ENCODE measurements around the gene PPIL6.

DNA sequence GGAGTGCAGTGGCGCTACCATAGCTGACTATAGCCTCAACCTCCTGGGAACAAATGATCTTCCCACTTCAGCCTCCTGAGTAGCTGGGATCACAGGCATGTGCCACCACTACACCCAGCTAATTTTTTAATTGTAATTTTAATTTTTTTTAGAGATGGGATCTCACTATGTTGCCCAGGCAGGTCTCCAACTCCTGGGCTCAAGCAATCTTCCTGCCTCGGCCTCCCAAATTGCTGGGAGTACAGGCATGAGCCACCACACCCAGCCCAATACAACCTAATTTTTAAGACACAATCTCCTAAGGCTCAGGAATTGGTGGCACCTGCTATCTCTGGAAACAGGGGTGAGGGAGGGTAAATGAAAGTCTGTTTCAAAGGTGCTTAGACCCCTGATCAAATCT lies 36.8 kb upstream of the PPIL6 start:
- TF ChIP-seq, protein P1, sequence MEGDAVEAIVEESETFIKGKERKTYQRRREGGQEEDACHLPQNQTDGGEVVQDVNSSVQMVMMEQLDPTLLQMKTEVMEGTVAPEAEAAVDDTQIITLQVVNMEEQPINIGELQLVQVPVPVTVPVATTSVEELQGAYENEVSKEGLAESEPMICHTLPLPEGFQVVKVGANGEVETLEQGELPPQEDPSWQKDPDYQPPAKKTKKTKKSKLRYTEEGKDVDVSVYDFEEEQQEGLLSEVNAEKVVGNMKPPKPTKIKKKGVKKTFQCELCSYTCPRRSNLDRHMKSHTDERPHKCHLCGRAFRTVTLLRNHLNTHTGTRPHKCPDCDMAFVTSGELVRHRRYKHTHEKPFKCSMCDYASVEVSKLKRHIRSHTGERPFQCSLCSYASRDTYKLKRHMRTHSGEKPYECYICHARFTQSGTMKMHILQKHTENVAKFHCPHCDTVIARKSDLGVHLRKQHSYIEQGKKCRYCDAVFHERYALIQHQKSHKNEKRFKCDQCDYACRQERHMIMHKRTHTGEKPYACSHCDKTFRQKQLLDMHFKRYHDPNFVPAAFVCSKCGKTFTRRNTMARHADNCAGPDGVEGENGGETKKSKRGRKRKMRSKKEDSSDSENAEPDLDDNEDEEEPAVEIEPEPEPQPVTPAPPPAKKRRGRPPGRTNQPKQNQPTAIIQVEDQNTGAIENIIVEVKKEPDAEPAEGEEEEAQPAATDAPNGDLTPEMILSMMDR (conservative IDR thresholded peaks at IDR 0.05; ENCODE audit: low read depth, low read length) = no peak
- TF ChIP-seq EZH2phosphoT487 (IDR thresholded peaks at IDR 0.05; ENCODE audit: borderline replicate concordance, low read length) = no peak
- TF ChIP-seq EZH2 (IDR thresholded peaks at IDR 0.05; ENCODE audit: low read length, unreplicated experiment) = no peak
